IMR-90 (cell line): ENCODE results near the gene TRIM33. TPM values are rescaled to one million over a fixed set of nuclear protein-coding genes. Genes with fewer than 3 reads are reported as not detected.

Source experiments
- ATAC-seq: fragments of 200-7000 bp; cut with Tn5 transposase; 2 replicates; pipeline ENCODE4 v1.9.1; 2020; ENCODE audit warnings: low read depth, mild to moderate bottlenecking, moderate library complexity
- BruUV-seq: library from RNA; stranded (reverse); fragments of 400-500 nt; replicated peaks from 2 replicates; lab custom pipeline; 2021; lab: Mats Ljungman, UMichigan
- CTCF ChIA-PET: fragments of 300-600 bp; formaldehyde crosslinking; extraction: SDS; loops from one replicate; lab custom pipeline; 2021; ENCODE audit warnings: antibody characterized with exemption; lab: Yijun Ruan, JAX
- POLR2A ChIA-PET: fragments of 300-600 bp; sonication (Branson Sonifier 250); formaldehyde crosslinking; loops from one replicate; lab custom pipeline; 2022; ENCODE audit warnings: antibody characterized with exemption; ENCODE audit not compliant: unreplicated experiment; lab: Charles Lee
- DNase-seq: peaks from one replicate; pipeline ENCODE4 v3.0.0; 2013
- H2AFZ ChIP-seq: replicated peaks from 2 replicates; pipeline ENCODE3; 2013; ENCODE audit warnings: low read length, mild to moderate bottlenecking; ENCODE audit not compliant: poor library complexity
- H2AK5ac ChIP-seq: 2 replicates; pipeline ENCODE4 v1.6.1; 2013; ENCODE audit warnings: low read depth, low read length, inconsistent platforms
- H2AK9ac ChIP-seq: replicated peaks from 2 replicates; pipeline ENCODE3; 2013; ENCODE audit warnings: mild to moderate bottlenecking, low read depth, low read length, moderate library complexity; ENCODE audit not compliant: poor library complexity
- H2BK120ac ChIP-seq: 2 replicates; pipeline ENCODE4 v1.6.1; 2013; ENCODE audit warnings: low read depth, low read length, inconsistent platforms
- H2BK15ac ChIP-seq: 3 replicates; pipeline ENCODE4 v1.6.1; 2013; ENCODE audit warnings: low read depth, low read length, inconsistent platforms
- H2BK20ac ChIP-seq: 2 replicates; pipeline ENCODE4 v1.6.1; 2013; ENCODE audit warnings: low read depth, mild to moderate bottlenecking, inconsistent platforms, low read length, moderate library complexity
- H2BK5ac ChIP-seq: 2 replicates; pipeline ENCODE4 v1.6.1; 2013; ENCODE audit warnings: mild to moderate bottlenecking, low read depth, low read length, inconsistent platforms; ENCODE audit not compliant: poor library complexity, severe bottlenecking
- H3K14ac ChIP-seq: replicated peaks from 2 replicates; pipeline ENCODE4 v1.6.1; 2013; ENCODE audit warnings: low read depth, low read length, inconsistent platforms
- H3K18ac ChIP-seq: 2 replicates; pipeline ENCODE4 v1.6.1; 2013; ENCODE audit warnings: low read depth, low read length, control low read depth
- H3K23ac ChIP-seq: 2 replicates; pipeline ENCODE4 v1.6.1; 2013; ENCODE audit warnings: low read depth, low read length, inconsistent platforms
- H3K27ac ChIP-seq: 2 replicates; pipeline ENCODE4 v1.5.1; 2013; ENCODE audit warnings: mild to moderate bottlenecking, control low read depth, low read length; ENCODE audit not compliant: insufficient read depth
- H3K27me3 ChIP-seq: 2 replicates; pipeline ENCODE4 v1.6.1; 2013; ENCODE audit warnings: low read length; ENCODE audit not compliant: control insufficient read depth, insufficient read depth
- H3K36me3 ChIP-seq: 2 replicates; pipeline ENCODE4 v1.6.1; 2013; ENCODE audit warnings: low read length, mixed read lengths; ENCODE audit not compliant: control insufficient read depth, insufficient read depth
- H3K4ac ChIP-seq: 2 replicates; pipeline ENCODE4 v1.6.1; 2013; ENCODE audit warnings: low read depth, low read length, inconsistent platforms
- H3K4me1 ChIP-seq: 2 replicates; pipeline ENCODE4 v1.6.1; 2013; ENCODE audit warnings: low read length, mixed read lengths; ENCODE audit not compliant: control insufficient read depth, insufficient read depth
- H3K4me2 ChIP-seq: 2 replicates; pipeline ENCODE4 v1.6.1; 2013; ENCODE audit warnings: low read depth, mild to moderate bottlenecking, control low read depth, low read length, moderate library complexity
- H3K4me3 ChIP-seq: 2 replicates; pipeline ENCODE4 v1.5.1; 2013; ENCODE audit warnings: low read depth, mild to moderate bottlenecking, control low read depth, low read length, moderate library complexity; ENCODE audit not compliant: insufficient read depth
- H3K56ac ChIP-seq: 2 replicates; pipeline ENCODE4 v1.6.1; 2013; ENCODE audit warnings: low read length, inconsistent platforms; ENCODE audit not compliant: insufficient read depth; ENCODE audit errors: extremely low read depth
- H3K79me1 ChIP-seq, 2 experiments: 2 replicates each; pipeline ENCODE4 v1.6.1; 2013; ENCODE audit warnings: low read length in 2 of 2, inconsistent platforms in 1 of 2, low read depth in 1 of 2
- H3K9ac ChIP-seq: 2 replicates; pipeline ENCODE4 v1.6.1; 2013; ENCODE audit warnings: low read depth, low read length, control low read depth
- H3K9me1 ChIP-seq: 2 replicates; pipeline ENCODE4 v1.6.1; 2013; ENCODE audit warnings: low read length, inconsistent platforms; ENCODE audit not compliant: insufficient read depth
- H3K9me3 ChIP-seq: 2 replicates; pipeline ENCODE4 v1.6.1; 2013; ENCODE audit warnings: low read length; ENCODE audit not compliant: control insufficient read depth, insufficient read depth
- H4K20me1 ChIP-seq: 2 replicates; pipeline ENCODE4 v1.6.1; 2013; ENCODE audit warnings: low read length, inconsistent platforms; ENCODE audit not compliant: insufficient read depth
- H4K5ac ChIP-seq: 2 replicates; pipeline ENCODE4 v1.6.1; 2013; ENCODE audit warnings: mild to moderate bottlenecking, low read depth, low read length, control low read depth
- H4K8ac ChIP-seq, 2 experiments: 2 replicates each; pipeline ENCODE4 v1.6.1; 2013; ENCODE audit warnings: low read depth in 2 of 2, low read length in 2 of 2, control low read depth in 1 of 2, inconsistent platforms in 1 of 2
- H4K91ac ChIP-seq: 2 replicates; pipeline ENCODE4 v1.6.1; 2013; ENCODE audit warnings: low read depth, low read length, inconsistent platforms; ENCODE audit not compliant: insufficient read depth
- BHLHE40 ChIP-seq: fragments of 150-350 bp; IDR thresholded peaks from 2 replicates; pipeline ENCODE4 v1.6.1; 2016; ENCODE audit warnings: mild to moderate bottlenecking, low read depth, low read length
- CEBPB ChIP-seq: IDR thresholded peaks from 2 replicates; pipeline ENCODE4 v1.6.1; 2012; ENCODE audit warnings: low read depth, low read length, improper control_type of control experiment
- CHD1 ChIP-seq: IDR thresholded peaks from 2 replicates; pipeline ENCODE4 v1.6.1; 2012; ENCODE audit warnings: low read depth, low read length, improper control_type of control experiment
- CTCF ChIP-seq: conservative IDR thresholded peaks from 2 replicates; pipeline ENCODE4 v1.5.1; 2012; ENCODE audit warnings: mild to moderate bottlenecking, low read depth, low read length, improper control_type of control experiment
- ELK1 ChIP-seq: fragments of 150-350 bp; IDR thresholded peaks from 2 replicates; pipeline ENCODE4 v1.6.1; 2016; ENCODE audit warnings: low read depth, mild to moderate bottlenecking, low read length, moderate library complexity, borderline replicate concordance
- FOS ChIP-seq: fragments of 150-350 bp; IDR thresholded peaks from 2 replicates; pipeline ENCODE4 v1.6.1; 2016; ENCODE audit warnings: low read depth, low read length
- MAFK ChIP-seq: IDR thresholded peaks from 2 replicates; pipeline ENCODE4 v1.6.1; 2012; ENCODE audit warnings: low read depth, low read length, improper control_type of control experiment
- MAZ ChIP-seq: IDR thresholded peaks from 2 replicates; pipeline ENCODE4 v1.6.1; 2012; ENCODE audit warnings: low read depth, mild to moderate bottlenecking, low read length, improper control_type of control experiment, moderate library complexity, borderline replicate concordance
- MXI1 ChIP-seq: IDR thresholded peaks from 2 replicates; pipeline ENCODE4 v1.6.1; 2012; ENCODE audit warnings: low read depth, mild to moderate bottlenecking, low read length, moderate library complexity, borderline replicate concordance
- NFE2L2 ChIP-seq: fragments of 150-350 bp; IDR thresholded peaks from 2 replicates; pipeline ENCODE4 v1.6.1; 2016; ENCODE audit warnings: low read depth, mild to moderate bottlenecking, low read length
- POLR2A ChIP-seq: IDR thresholded peaks from 2 replicates; pipeline ENCODE4 v1.6.1; 2012; ENCODE audit warnings: mild to moderate bottlenecking, low read depth, low read length
- RAD21 ChIP-seq: IDR thresholded peaks from 2 replicates; pipeline ENCODE4 v1.6.1; 2012; ENCODE audit warnings: low read length, improper control_type of control experiment
- RCOR1 ChIP-seq: IDR thresholded peaks from 2 replicates; pipeline ENCODE4 v1.6.1; 2012; ENCODE audit warnings: mild to moderate bottlenecking, low read length, improper control_type of control experiment; ENCODE audit not compliant: insufficient replicate concordance
- RFX5 ChIP-seq: IDR thresholded peaks from 2 replicates; pipeline ENCODE4 v1.8.0; 2012; ENCODE audit warnings: low read depth, mild to moderate bottlenecking, low read length, moderate library complexity
- SMC3 ChIP-seq: fragments of 150-350 bp; IDR thresholded peaks from 2 replicates; pipeline ENCODE4 v1.6.1; 2016; ENCODE audit warnings: low read depth, mild to moderate bottlenecking, antibody characterized with exemption, low read length, moderate library complexity
- USF2 ChIP-seq: fragments of 150-350 bp; IDR thresholded peaks from 2 replicates; pipeline ENCODE4 v1.6.1; 2017; ENCODE audit warnings: mild to moderate bottlenecking, antibody characterized with exemption, low read length, low read depth
- WGBS, 2 experiments: methylation state at CpG; one replicate each; pipeline versions ENCODE4 v1.1.5 to v1.1.7; 2013; ENCODE audit warnings: missing lambda C conversion rate in 2 of 2; ENCODE audit not compliant: insufficient read length in 1 of 2; ENCODE audit errors: extremely low coverage in 2 of 2; 5-methylcytosine and 5-hydroxymethylcytosine counted together
- dilution Hi-C: fragments of 300-500 bp; cut with HindIII; formaldehyde crosslinking; loops from one replicate; pipeline ENCODE4 v1.14.3; 2018; ENCODE audit warnings: low sequenced_read_pairs; ENCODE audit not compliant: unreplicated experiment
- in situ Hi-C: fragments of 300-500 bp; cut with MboI; formaldehyde crosslinking; loops from 3 replicates; pipeline ENCODE4 v1.14.3; 2019; ENCODE audit warnings: low sequenced_read_pairs, inconsistent platforms, mixed read lengths
- intact Hi-C: fragments of 100-400 bp; cut with micrococcal nuclease; formaldehyde crosslinking; loops from 2 replicates; pipeline ENCODE4 v1.10.0; 2022
- polyA plus RNA-seq, 3 experiments: library from polyadenylated mRNA; depleted of rRNA; stranded (reverse); fragments of >200 nt; gene quantifications; 2 replicates each; pipeline ENCODE4 v1.2.3, GENCODE V29; 2012; ENCODE audit warnings: low replicate concordance in 1 of 3
- total RNA-seq: library from RNA; depleted of rRNA; stranded (reverse); fragments of >200 nt; gene quantifications from 2 replicates; pipeline ENCODE4 v1.2.3, GENCODE V29; 2012

The TRIM33 gene
- total and polyA plus RNA-seq, 2 of the 4 experiments (the other 2 are of a cell fraction) = 9.5 to 40.1 TPM

- in situ Hi-C loops (no loop called here), dilution Hi-C loops (no loop called here), intact Hi-C loops (no loop called here)
- BruUV-seq = no TSS peak
- Histone ChIP-seq H3K79me1 (peaks cover 25 to 28% of the 10 kb centered on the region in 2 experiments), H4K5ac (no peak overlapping the region), H3K9me3 (no peaks in the 10 kb centered on the region), H3K56ac (no peak overlapping the region), H2BK5ac (no peak overlapping the region), H4K20me1 (peaks cover 24% of the 10 kb centered on the region), H3K4ac (no peak overlapping the region), H4K91ac (no peak overlapping the region), H2BK120ac (no peak overlapping the region), H3K27me3 (no peaks in the 10 kb centered on the region), H3K27ac (no peak overlapping the region), H3K9me1 (no peaks in the 10 kb centered on the region; the same call in 1 of the 2 replicates), H3K9ac (no peak overlapping the region), H3K4me1 (no peaks in the 10 kb centered on the region), H3K4me2 (no peak overlapping the region), H4K8ac (no peak overlapping the region), H3K14ac (no peak overlapping the region), H3K18ac (no peak overlapping the region), H3K23ac (no peak overlapping the region), H3K36me3 (no peaks in the 10 kb centered on the region), H3K4me3 (no peak overlapping the region), H2AFZ (no peak overlapping the region), H2AK9ac (no peak overlapping the region), H2AK5ac (no peak overlapping the region), H2BK15ac (no peak overlapping the region), H2BK20ac (no peak overlapping the region)
- TF ChIP-seq RAD21 (no peak), RFX5 (no peak), CTCF (no peak), MXI1 (no peak), POLR2A (no peak), MAFK (no peak), CEBPB (no peak), FOS (no peak), NFE2L2 (no peak), RCOR1 (no peak), BHLHE40 (no peak), MAZ (no peak), CHD1 (no peak), SMC3 (no peak), USF2 (no peak), ELK1 (no peak)
- DNase-seq (no peak), ATAC-seq (no peak)
- ChIA-PET POLR2A (no interaction called here), CTCF (no interaction called here)
- whole genome bisulfite sequencing, 2 experiments = no CpG with 5 or more reads among the region's 2 CpGs
These were observed 31.9 kb downstream of the TRIM33 start for GRCh38 chr1:114479134-114479533.
